ENCODE results near the gene NRARP. TPM values are rescaled to one million over a fixed set of nuclear protein-coding genes. Genes with fewer than 3 reads are reported as not detected.

The NRARP gene
- total RNA-seq, 1 experiment from 2014 or later, result 7.4 TPM

- TF ChIP-seq CTCF (conservative IDR thresholded peaks at IDR 0.05; ENCODE audit: low read depth, low read length) (peak; percentile 68), EZH2 (IDR thresholded peaks at IDR 0.05; ENCODE audit: borderline replicate concordance, low read depth, low read length, poor library complexity, severe bottlenecking) (no peak)
- POLR2A ChIA-PET (ENCODE audit: low non-redundant PET), result interaction anchor here (0.6 kb wide), 1 partner anchor 63 kb away, joined by 13 read pairs; no protein-coding TSS in a partner anchor
- H3K27ac ChIP-seq (ENCODE audit: low read depth, low read length, poor library complexity, severe bottlenecking), result no peak overlapping the region
- intact Hi-C loops (cut with micrococcal nuclease; ENCODE audit: unreplicated experiment), result no loop called here
- peak; percentile 71 for DNase-seq (ENCODE audit: low spot score)
- H3K9me3 ChIP-seq (ENCODE audit: low read depth, low read length, poor library complexity, severe bottlenecking), result no peaks in the 10 kb centered on the region
- peaks cover 23% of the 10 kb centered on the region for H3K4me1 ChIP-seq (ENCODE audit: insufficient read depth, low read length, poor library complexity, severe bottlenecking)
- BruUV-seq (replicated peaks), result no TSS peak
- CTCF ChIA-PET, result interaction anchor here (0.6 kb wide), 1 partner anchor 246 kb away, joined by 4 read pairs; no protein-coding TSS in a partner anchor
- H3K4me3 ChIP-seq (ENCODE audit: low read depth, low read length, poor library complexity, severe bottlenecking), result peak overlapping the region; percentile 41
- no peaks in the 10 kb centered on the region for H3K36me3 ChIP-seq (ENCODE audit: insufficient read depth, low read length, poor library complexity, severe bottlenecking)
- no peaks in the 10 kb centered on the region for H3K27me3 ChIP-seq (replicated peaks; ENCODE audit: insufficient read depth, low read depth, low read length, poor library complexity)
Observed at GRCh38 chr9:137280474-137281344, 21.4 kb downstream of the NRARP start.

GRCh38 chr9:137279741-137280473, 22.2 kb downstream of the NRARP start:
- BruUV-seq (replicated peaks), result no TSS peak
- Histone ChIP-seq H3K4me1 (ENCODE audit: insufficient read depth, low read length, poor library complexity, severe bottlenecking) (peaks cover 23% of the 10 kb centered on the region), H3K4me3 (ENCODE audit: low read depth, low read length, poor library complexity, severe bottlenecking) (no peak overlapping the region), H3K36me3 (ENCODE audit: insufficient read depth, low read length, poor library complexity, severe bottlenecking) (no peaks in the 10 kb centered on the region), H3K27ac (ENCODE audit: low read depth, low read length, poor library complexity, severe bottlenecking) (no peak overlapping the region), H3K9me3 (ENCODE audit: low read depth, low read length, poor library complexity, severe bottlenecking) (no peaks in the 10 kb centered on the region), H3K27me3 (replicated peaks; ENCODE audit: insufficient read depth, low read depth, low read length, poor library complexity) (no peaks in the 10 kb centered on the region)
- CTCF ChIA-PET, result interaction anchor here (0.6 kb wide), 1 partner anchor 246 kb away, joined by 4 read pairs; no protein-coding TSS in a partner anchor
- no peak for DNase-seq (ENCODE audit: low spot score)
- POLR2A ChIA-PET (ENCODE audit: low non-redundant PET), result interaction anchor here (0.6 kb wide), 1 partner anchor 64 kb away, joined by 13 read pairs; no protein-coding TSS in a partner anchor
- TF ChIP-seq EZH2 (IDR thresholded peaks at IDR 0.05; ENCODE audit: borderline replicate concordance, low read depth, low read length, poor library complexity, severe bottlenecking) (no peak), CTCF (conservative IDR thresholded peaks at IDR 0.05; ENCODE audit: low read depth, low read length) (no peak)
- intact Hi-C loops (cut with micrococcal nuclease; ENCODE audit: unreplicated experiment), result no loop called here

- Histone ChIP-seq H3K27me3 (replicated peaks; ENCODE audit: insufficient read depth, low read depth, low read length, poor library complexity) (no peaks in the 10 kb centered on the region), H3K36me3 (ENCODE audit: insufficient read depth, low read length, poor library complexity, severe bottlenecking) (no peaks in the 10 kb centered on the region), H3K27ac (ENCODE audit: low read depth, low read length, poor library complexity, severe bottlenecking) (no peak overlapping the region), H3K4me1 (ENCODE audit: insufficient read depth, low read length, poor library complexity, severe bottlenecking) (peaks cover 23% of the 10 kb centered on the region), H3K4me3 (ENCODE audit: low read depth, low read length, poor library complexity, severe bottlenecking) (no peak overlapping the region), H3K9me3 (ENCODE audit: low read depth, low read length, poor library complexity, severe bottlenecking) (no peaks in the 10 kb centered on the region)
- TF ChIP-seq CTCF (conservative IDR thresholded peaks at IDR 0.05; ENCODE audit: low read depth, low read length) (no peak), EZH2 (IDR thresholded peaks at IDR 0.05; ENCODE audit: borderline replicate concordance, low read depth, low read length, poor library complexity, severe bottlenecking) (no peak)
- no peak for DNase-seq (ENCODE audit: low spot score)
- POLR2A ChIA-PET (ENCODE audit: low non-redundant PET), result no interaction called here
- no TSS peak for BruUV-seq (replicated peaks)
- CTCF ChIA-PET, result no interaction called here
- intact Hi-C loops (cut with micrococcal nuclease; ENCODE audit: unreplicated experiment), result no loop called here
Observed at GRCh38 chr9:137278721-137279711, 23.1 kb downstream of the NRARP start.
